IPS-15b (cell line): Measurements from ENCODE around the gene CRB2.
"Not testable (repeated sequence)": the region's sequence is repeated elsewhere in the genome, so short reads cannot be mapped to it uniquely, and the experiment has no call there.

Source experiments
- H3K27me3 ChIP-seq: one replicate; pipeline ENCODE4 v1.6.1; 2013; ENCODE audit warnings: low read length; ENCODE audit not compliant: control insufficient read depth, insufficient read depth
- H3K36me3 ChIP-seq: one replicate; pipeline ENCODE4 v1.6.1; 2013; ENCODE audit warnings: low read length; ENCODE audit not compliant: control insufficient read depth, insufficient read depth
- H3K4me1 ChIP-seq: one replicate; pipeline ENCODE4 v1.6.1; 2013; ENCODE audit warnings: mild to moderate bottlenecking, low read length; ENCODE audit not compliant: control insufficient read depth, insufficient read depth
- H3K4me3 ChIP-seq: one replicate; pipeline ENCODE4 v1.5.1; 2013; ENCODE audit warnings: low read depth, low read length
- H3K9ac ChIP-seq: one replicate; pipeline ENCODE4 v1.6.1; 2013; ENCODE audit warnings: low read depth, mild to moderate bottlenecking, low read length
- H3K9me3 ChIP-seq: one replicate; pipeline ENCODE4 v1.6.1; 2013; ENCODE audit warnings: mild to moderate bottlenecking, low read length; ENCODE audit not compliant: control insufficient read depth, insufficient read depth

Gene CRB2

GRCh38 chr9:123333058-123333669, 22.8 kb upstream of the CRB2 start:
- H3K4me3 ChIP-seq, H3K36me3 ChIP-seq, H3K4me1 ChIP-seq, H3K27me3 ChIP-seq, H3K9me3 ChIP-seq, H3K9ac ChIP-seq: not testable (repeated sequence)

- Histone ChIP-seq H3K36me3 (no peaks in the 10 kb centered on the region), H3K27me3 (no peaks in the 10 kb centered on the region), H3K4me3 (no peak overlapping the region), H3K9ac (no peak overlapping the region), H3K4me1 (peaks cover 9% of the 10 kb centered on the region), H3K9me3 (no peaks in the 10 kb centered on the region)
Measured at GRCh38 chr9:123334639-123335038, 21.4 kb upstream of the CRB2 start.

- no peaks in the 10 kb centered on the region for H3K27me3 ChIP-seq
- H3K4me1 ChIP-seq = peaks cover 9% of the 10 kb centered on the region
- no peak overlapping the region for H3K4me3 ChIP-seq
- no peaks in the 10 kb centered on the region for H3K36me3 ChIP-seq
- no peak overlapping the region for H3K9ac ChIP-seq
- H3K9me3 ChIP-seq = no peaks in the 10 kb centered on the region
Measured at GRCh38 chr9:123335193-123335985, 20.6 kb upstream of the CRB2 start.

GRCh38 chr9:123335986-123336329, 20.0 kb upstream of the CRB2 start:
- Histone ChIP-seq H3K27me3 (no peaks in the 10 kb centered on the region), H3K4me3 (no peak overlapping the region), H3K9me3 (no peaks in the 10 kb centered on the region), H3K9ac (no peak overlapping the region), H3K36me3 (no peaks in the 10 kb centered on the region), H3K4me1 (peaks cover 9% of the 10 kb centered on the region)

GRCh38 chr9:123336449-123336848, 19.5 kb upstream of the CRB2 start:
- no peaks in the 10 kb centered on the region for H3K27me3 ChIP-seq

GRCh38 chr9:123336959-123337358, 19.0 kb upstream of the CRB2 start:
- Histone ChIP-seq H3K4me1 (peaks cover 9% of the 10 kb centered on the region), H3K27me3 (no peaks in the 10 kb centered on the region), H3K9ac (no peak overlapping the region)

More at GRCh38 chr9:123336449-123336848, 19.5 kb upstream of the CRB2 start:
- Histone ChIP-seq H3K4me3 (no peak overlapping the region), H3K4me1 (peaks cover 9% of the 10 kb centered on the region), H3K36me3 (no peaks in the 10 kb centered on the region), H3K9ac (no peak overlapping the region), H3K9me3 (no peaks in the 10 kb centered on the region)

GRCh38 chr9:123337971-123338370, 18.0 kb upstream of the CRB2 start:
- Histone ChIP-seq H3K9ac (no peak overlapping the region), H3K4me3 (no peak overlapping the region), H3K27me3 (no peaks in the 10 kb centered on the region), H3K36me3 (no peaks in the 10 kb centered on the region), H3K4me1 (peaks cover 9% of the 10 kb centered on the region), H3K9me3 (no peaks in the 10 kb centered on the region)

More at GRCh38 chr9:123336959-123337358, 19.0 kb upstream of the CRB2 start:
- Histone ChIP-seq H3K36me3 (no peaks in the 10 kb centered on the region), H3K4me3 (no peak overlapping the region), H3K9me3 (no peaks in the 10 kb centered on the region)

GRCh38 chr9:123338710-123339665, 17.0 kb upstream of the CRB2 start:
- Histone ChIP-seq H3K9me3 (no peaks in the 10 kb centered on the region), H3K4me3 (no peak overlapping the region)

GRCh38 chr9:123339666-123340510, 16.1 kb upstream of the CRB2 start:
- Histone ChIP-seq H3K27me3 (no peaks in the 10 kb centered on the region), H3K9me3 (no peaks in the 10 kb centered on the region), H3K36me3 (no peaks in the 10 kb centered on the region), H3K4me1 (peaks cover 9% of the 10 kb centered on the region), H3K9ac (no peak overlapping the region), H3K4me3 (no peak overlapping the region)

More at GRCh38 chr9:123338710-123339665, 17.0 kb upstream of the CRB2 start:
- no peaks in the 10 kb centered on the region for H3K27me3 ChIP-seq
- no peaks in the 10 kb centered on the region for H3K36me3 ChIP-seq
- H3K4me1 ChIP-seq = peaks cover 9% of the 10 kb centered on the region
- H3K9ac ChIP-seq = no peak overlapping the region

GRCh38 chr9:123341816-123342215, 14.2 kb upstream of the CRB2 start:
- no peaks in the 10 kb centered on the region for H3K36me3 ChIP-seq
- H3K4me3 ChIP-seq = no peak overlapping the region
- no peak overlapping the region for H3K9ac ChIP-seq
- no peaks in the 10 kb centered on the region for H3K4me1 ChIP-seq
- no peaks in the 10 kb centered on the region for H3K27me3 ChIP-seq
- no peaks in the 10 kb centered on the region for H3K9me3 ChIP-seq

- no peak overlapping the region for H3K9ac ChIP-seq
- H3K36me3 ChIP-seq = no peaks in the 10 kb centered on the region
- H3K4me1 ChIP-seq = no peaks in the 10 kb centered on the region
- no peaks in the 10 kb centered on the region for H3K9me3 ChIP-seq
- no peak overlapping the region for H3K4me3 ChIP-seq
- no peaks in the 10 kb centered on the region for H3K27me3 ChIP-seq
Measured at GRCh38 chr9:123342247-123342646, 13.8 kb upstream of the CRB2 start.
